Natural killer cell (primary cell): ENCODE data around the gene KCNMB2. TPM values are rescaled to one million over a fixed set of nuclear protein-coding genes. Genes with fewer than 3 reads are reported as not detected.

Experiments
- ATAC-seq, 3 donors: fragments of 150-1000 bp in 2 of 3; fragments of 200-7000 bp in 1 of 3; cut with Tn5 transposase; 1 replicate in 1 of 3; 2 replicates in 2 of 3; pipeline ENCODE4 v1.10.0; 2021; ENCODE audit warnings: mild to moderate bottlenecking in 2 of 3, moderate library complexity in 2 of 3
- DNase-seq, 2 donors: peaks; one replicate each; pipeline versions ENCODE4 v3.0.0 to v3.0.0-alpha.2; 2013 to 2021; ENCODE audit warnings: mixed read lengths in 1 of 2
- H3K27ac ChIP-seq: one replicate; pipeline ENCODE4 v1.5.1; 2013; ENCODE audit warnings: mild to moderate bottlenecking, low read length
- H3K27me3 ChIP-seq: one replicate; pipeline ENCODE4 v1.6.1; 2013; ENCODE audit warnings: low read length; ENCODE audit not compliant: control insufficient read depth, insufficient read depth
- H3K36me3 ChIP-seq: one replicate; pipeline ENCODE4 v1.6.1; 2013; ENCODE audit warnings: low read length; ENCODE audit not compliant: control insufficient read depth, insufficient read depth
- H3K4me1 ChIP-seq: one replicate; pipeline ENCODE4 v1.6.1; 2013; ENCODE audit warnings: low read length; ENCODE audit not compliant: control insufficient read depth, insufficient read depth
- H3K4me3 ChIP-seq: one replicate; pipeline ENCODE4 v1.5.1; 2013; ENCODE audit warnings: low read length
- H3K9me3 ChIP-seq: one replicate; pipeline ENCODE4 v1.6.1; 2013; ENCODE audit warnings: low read length; ENCODE audit not compliant: control insufficient read depth, insufficient read depth
- H3K27ac Mint-ChIP-seq, 2 donors: one replicate each; pipeline ENCODE4 v1.8.0; 2022; ENCODE audit warnings: mild to moderate bottlenecking in 2 of 2, mixed read lengths in 2 of 2, moderate library complexity in 1 of 2
- H3K27me3 Mint-ChIP-seq, 2 donors: one replicate each; pipeline ENCODE4 v1.8.0; 2022; ENCODE audit warnings: low read depth in 2 of 2, mixed read lengths in 2 of 2
- H3K36me3 Mint-ChIP-seq: one replicate; pipeline ENCODE4 v1.8.0; 2022; ENCODE audit warnings: mixed read lengths
- H3K4me1 Mint-ChIP-seq, 2 donors: one replicate each; pipeline ENCODE4 v1.8.0; 2022; ENCODE audit warnings: mixed read lengths in 2 of 2
- H3K4me3 Mint-ChIP-seq: one replicate; pipeline ENCODE4 v1.8.0; 2022; ENCODE audit warnings: mild to moderate bottlenecking, moderate library complexity, mixed read lengths
- H3K9me3 Mint-ChIP-seq, 2 donors: one replicate each; pipeline ENCODE4 v1.8.0; 2022; ENCODE audit warnings: mixed read lengths in 2 of 2
- WGBS: methylation state at CpG from one replicate; pipeline ENCODE4 v1.1.7; 2013; ENCODE audit warnings: missing lambda C conversion rate; ENCODE audit not compliant: insufficient coverage; 5-methylcytosine and 5-hydroxymethylcytosine counted together
- intact Hi-C: fragments of 100-400 bp; cut with micrococcal nuclease; formaldehyde crosslinking; loops from one replicate; pipeline ENCODE4 v1.14.2; 2022
- total RNA-seq, 4 donors: library from RNA; stranded (reverse); fragments of 120-200 nt in 1 of 4; gene quantifications; one replicate each; pipeline versions ENCODE4 v1.2.3 to v1.2.4, GENCODE V29; 2013 to 2022
- TF ChIP-seq, protein P1 (sequence below): fragments of 200-600 bp; IDR thresholded peaks from one replicate; pipeline ENCODE4 v1.8.0; 2022; ENCODE audit warnings: antibody characterized with exemption

KCNMB2 gene
- total RNA-seq, 3 donors from 2014 or later (not counting 1 experiment from before 2014, with no cell fraction given), result not detected

DNA sequence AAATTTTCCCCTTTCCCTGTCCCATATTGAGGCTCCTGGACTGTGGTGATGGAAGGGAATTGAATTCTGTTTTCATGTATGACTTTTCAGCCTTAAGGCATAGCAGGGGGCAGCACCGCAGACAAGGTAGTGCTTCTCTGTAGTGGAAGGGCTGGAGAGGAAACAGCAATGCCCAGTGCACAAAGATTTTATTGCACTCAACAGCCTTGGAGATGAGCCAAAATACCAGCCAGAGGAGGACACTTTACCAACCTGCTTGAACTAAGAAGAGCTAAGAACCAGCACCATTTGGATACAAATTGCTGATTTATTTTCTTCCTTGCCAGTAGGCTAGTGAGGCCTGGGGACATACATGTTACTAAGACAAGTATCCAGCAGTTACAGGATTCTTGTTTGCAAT lies 98.7 kb downstream of the KCNMB2 start:
- Histone ChIP-seq H3K27ac (no peak overlapping the region), H3K36me3 (no peaks in the 10 kb centered on the region), H3K27me3 (no peaks in the 10 kb centered on the region), H3K9me3 (no peaks in the 10 kb centered on the region), H3K4me1 (no peaks in the 10 kb centered on the region), H3K4me3 (no peak overlapping the region)
- intact Hi-C loops, result no loop called here
- Mint-ChIP-seq H3K9me3 (peaks cover 14% of the 10 kb centered on the region in 2 donors), H3K27ac (no peak overlapping the region), H3K36me3 (peaks cover 7% of the 10 kb centered on the region), H3K4me1 (no peaks in the 10 kb centered on the region), H3K4me3 (no peak overlapping the region), H3K27me3 (no peaks in the 10 kb centered on the region)
- TF ChIP-seq, protein P1, sequence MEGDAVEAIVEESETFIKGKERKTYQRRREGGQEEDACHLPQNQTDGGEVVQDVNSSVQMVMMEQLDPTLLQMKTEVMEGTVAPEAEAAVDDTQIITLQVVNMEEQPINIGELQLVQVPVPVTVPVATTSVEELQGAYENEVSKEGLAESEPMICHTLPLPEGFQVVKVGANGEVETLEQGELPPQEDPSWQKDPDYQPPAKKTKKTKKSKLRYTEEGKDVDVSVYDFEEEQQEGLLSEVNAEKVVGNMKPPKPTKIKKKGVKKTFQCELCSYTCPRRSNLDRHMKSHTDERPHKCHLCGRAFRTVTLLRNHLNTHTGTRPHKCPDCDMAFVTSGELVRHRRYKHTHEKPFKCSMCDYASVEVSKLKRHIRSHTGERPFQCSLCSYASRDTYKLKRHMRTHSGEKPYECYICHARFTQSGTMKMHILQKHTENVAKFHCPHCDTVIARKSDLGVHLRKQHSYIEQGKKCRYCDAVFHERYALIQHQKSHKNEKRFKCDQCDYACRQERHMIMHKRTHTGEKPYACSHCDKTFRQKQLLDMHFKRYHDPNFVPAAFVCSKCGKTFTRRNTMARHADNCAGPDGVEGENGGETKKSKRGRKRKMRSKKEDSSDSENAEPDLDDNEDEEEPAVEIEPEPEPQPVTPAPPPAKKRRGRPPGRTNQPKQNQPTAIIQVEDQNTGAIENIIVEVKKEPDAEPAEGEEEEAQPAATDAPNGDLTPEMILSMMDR, result no peak
- 94% methylated on average over 1 of the region's 1 CpG for WGBS
- no peak for DNase-seq
- ATAC-seq, result no peak

DNA sequence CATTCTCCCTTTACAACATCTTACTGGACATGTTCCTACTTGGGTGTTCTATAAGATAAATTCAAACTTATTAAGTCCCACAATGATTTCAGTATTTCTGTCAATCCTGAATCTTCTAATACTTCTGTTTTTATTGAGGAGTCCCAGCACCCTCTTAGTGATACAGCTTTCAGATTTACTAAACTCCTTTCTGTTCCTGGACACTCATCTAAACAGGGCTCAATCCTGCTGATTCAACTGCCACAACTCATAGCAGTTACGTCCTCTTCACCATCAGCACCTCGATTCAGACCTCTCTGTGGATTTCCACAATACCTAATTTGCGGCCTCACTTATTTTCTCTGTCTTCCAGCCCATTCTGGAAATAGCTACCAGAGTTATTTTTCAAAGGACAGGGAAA lies 101.6 kb downstream of the KCNMB2 start:
- ATAC-seq, result no peak
- 76% methylated on average over 3 of the region's 3 CpGs for WGBS
- Histone ChIP-seq H3K4me3 (no peak overlapping the region), H3K27ac (no peak overlapping the region), H3K9me3 (no peaks in the 10 kb centered on the region), H3K4me1 (no peaks in the 10 kb centered on the region), H3K36me3 (no peaks in the 10 kb centered on the region), H3K27me3 (no peaks in the 10 kb centered on the region)
- Mint-ChIP-seq H3K4me1 (no peaks in the 10 kb centered on the region), H3K27ac (no peak overlapping the region), H3K27me3 (no peaks in the 10 kb centered on the region), H3K9me3 (peaks cover 12% of the 10 kb centered on the region in 2 donors), H3K36me3 (peaks cover 7% of the 10 kb centered on the region), H3K4me3 (no peak overlapping the region)
- intact Hi-C loops, result no loop called here
- no peak for DNase-seq
- TF ChIP-seq, protein P1, result no peak

DNA sequence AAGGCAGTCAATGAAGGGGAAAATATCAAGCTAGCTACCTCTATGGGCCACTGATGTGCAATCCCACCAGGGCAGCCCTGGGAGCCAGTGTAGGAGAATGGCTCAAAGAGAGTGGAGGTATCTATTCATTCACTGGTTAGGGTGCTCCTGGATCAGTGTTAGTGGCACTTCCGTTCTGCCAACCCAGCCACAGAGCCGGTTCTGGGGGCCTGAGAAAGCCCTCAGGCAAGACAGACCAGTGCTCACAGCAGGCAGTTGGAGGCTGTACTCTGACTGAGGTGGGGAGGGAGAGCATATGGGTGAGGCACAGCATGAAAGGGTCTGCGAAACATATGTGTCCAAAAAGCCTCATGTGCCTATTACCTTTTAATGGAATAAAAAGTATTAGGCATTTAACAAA lies 109.3 kb downstream of the KCNMB2 start:
- no peaks in the 10 kb centered on the region for H3K36me3 Mint-ChIP-seq
- H3K27me3 Mint-ChIP-seq, result no peaks in the 10 kb centered on the region
- Histone ChIP-seq H3K27ac (no peak overlapping the region), H3K4me1 (no peaks in the 10 kb centered on the region), H3K4me3 (no peak overlapping the region), H3K9me3 (peaks cover 8% of the 10 kb centered on the region), H3K36me3 (no peaks in the 10 kb centered on the region), H3K27me3 (no peaks in the 10 kb centered on the region)
- no peak for ATAC-seq
- no peak for DNase-seq
- no peak overlapping the region for H3K27ac Mint-ChIP-seq
- TF ChIP-seq, protein P1, result no peak
- 70% methylated on average over 3 of the region's 3 CpGs for WGBS
- H3K9me3 Mint-ChIP-seq, result peaks cover 8 to 9% of the 10 kb centered on the region in 2 donors
- intact Hi-C loops, result no loop called here
- H3K4me1 Mint-ChIP-seq, result no peaks in the 10 kb centered on the region
- no peak overlapping the region for H3K4me3 Mint-ChIP-seq

DNA sequence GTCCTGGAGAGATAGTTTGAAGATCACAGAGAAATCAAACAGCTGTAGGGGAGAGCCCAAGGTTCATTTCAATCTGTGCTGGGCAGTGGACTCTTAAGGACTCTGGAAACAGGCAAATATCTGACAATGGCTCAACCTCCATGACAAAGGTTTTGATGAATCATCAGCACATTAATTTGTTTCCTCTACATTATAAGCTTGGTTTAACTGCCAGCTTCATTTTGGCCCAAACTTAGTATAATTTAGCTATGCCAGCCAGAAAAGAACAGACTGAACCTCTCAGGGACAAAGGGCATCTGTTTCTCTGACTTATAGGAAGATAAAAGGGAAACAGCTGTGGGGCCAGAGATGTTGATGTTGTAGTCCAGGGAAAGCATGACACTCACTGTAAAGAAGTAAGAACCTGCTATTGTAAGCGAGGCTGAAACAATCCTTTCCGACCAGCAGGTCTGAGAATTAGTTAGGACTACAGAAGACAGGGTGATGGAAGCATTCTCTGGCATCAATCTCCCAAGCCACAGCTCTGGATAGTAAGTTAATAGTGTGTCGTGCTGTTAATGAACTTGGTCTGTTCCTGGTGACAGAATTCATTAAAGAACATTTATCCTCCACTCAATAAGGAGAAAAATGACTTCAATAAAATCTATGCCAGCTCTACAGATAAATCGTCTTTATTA lies 110.1 kb downstream of the KCNMB2 start:
- Mint-ChIP-seq H3K4me3 (no peak overlapping the region), H3K9me3 (peaks cover 8 to 9% of the 10 kb centered on the region in 2 donors), H3K27ac (no peak overlapping the region), H3K27me3 (no peaks in the 10 kb centered on the region), H3K4me1 (no peaks in the 10 kb centered on the region), H3K36me3 (no peaks in the 10 kb centered on the region)
- TF ChIP-seq, protein P1, result no peak
- H3K4me1 ChIP-seq, result no peaks in the 10 kb centered on the region
- H3K4me3 ChIP-seq, result no peak overlapping the region
- WGBS, result 88% methylated on average over 2 of the region's 4 CpGs
- no peak for DNase-seq
- intact Hi-C loops, result no loop called here
- H3K27me3 ChIP-seq, result no peaks in the 10 kb centered on the region
- no peaks in the 10 kb centered on the region for H3K36me3 ChIP-seq
- ATAC-seq, result no peak
- no peak overlapping the region for H3K27ac ChIP-seq
- H3K9me3 ChIP-seq, result peaks cover 8% of the 10 kb centered on the region
